Esophagus squamous epithelium (tissue), 5 donors: ENCODE measurements around the gene SMO. TPM values are rescaled to one million over a fixed set of nuclear protein-coding genes. Genes with fewer than 3 reads are reported as not detected.
"Not testable (repeated sequence)": the region's sequence is repeated elsewhere in the genome, so short reads cannot be mapped to it uniquely, and the experiment has no call there.

Experiments
- DNase-seq: peaks from one replicate; lab custom pipeline; 2025; lab: John Stamatoyannopoulos, UW
- H3K27ac ChIP-seq, 4 donors: fragments of 200-600 bp; sonication (generic); one replicate each; pipeline ENCODE4 v1.5.1; 2016 to 2019; ENCODE audit warnings: mild to moderate bottlenecking in 1 of 4
- H3K27me3 ChIP-seq, 4 donors: fragments of 200-600 bp; sonication (generic); 1 replicate in 3 of 4; 2 replicates in 1 of 4; pipeline versions ENCODE4 v1.5.1 to v1.6.0; 2017 to 2021; ENCODE audit warnings: antibody characterized with exemption in 1 of 4
- H3K36me3 ChIP-seq, 3 donors: fragments of 200-600 bp; sonication (generic); one replicate each; pipeline ENCODE4 v1.5.1; 2016 to 2019
- H3K4me1 ChIP-seq, 3 donors: fragments of 200-600 bp; sonication (generic); one replicate each; pipeline ENCODE4 v1.5.1; 2017 to 2019
- H3K4me3 ChIP-seq, 4 donors: fragments of 200-600 bp; sonication (generic); 1 replicate in 3 of 4; 2 replicates in 1 of 4; pipeline ENCODE4 v1.5.1; 2016 to 2019; ENCODE audit warnings: mild to moderate bottlenecking in 2 of 4, moderate library complexity in 1 of 4
- H3K9me3 ChIP-seq, 3 donors: fragments of 200-600 bp; sonication (generic); one replicate each; pipeline ENCODE4 v1.5.1; 2016 to 2019
- POLR2A ChIP-seq, 4 donors: fragments of 450-650 bp; IDR thresholded peaks; one replicate each; pipeline ENCODE4 v1.6.1; 2017; ENCODE audit warnings: antibody characterized with exemption in 4 of 4, mild to moderate bottlenecking in 4 of 4, moderate library complexity in 3 of 4
- WGBS, 2 donors: methylation state at CpG; one replicate each; pipeline ENCODE4 v1.1.5; 2018; 5-methylcytosine and 5-hydroxymethylcytosine counted together
- intact Hi-C: fragments of 100-400 bp; cut with DNase I; formaldehyde crosslinking; loops from one replicate; pipeline ENCODE4 v1.15.0; 2022
- total RNA-seq, 4 donors: library from RNA; depleted of rRNA; stranded (reverse); fragments of >200 nt; gene quantifications; one replicate each; pipeline ENCODE4 v1.1.0, GENCODE V29; 2016
- TF ChIP-seq, protein P1 (sequence below), 6 experiments: fragments of 450-650 bp in 4 of 6; fragments of 200-600 bp in 2 of 6; sonication (generic) in 2 of 6; IDR thresholded peaks; one replicate each; pipeline ENCODE4 v1.5.1; 2016 to 2019; ENCODE audit warnings: antibody characterized with exemption in 6 of 6, mild to moderate bottlenecking in 4 of 6, moderate library complexity in 4 of 6
- donor health status: DM: yes; HTN: yes; CAD: no.

SMO gene
- total RNA-seq, 4 donors from 2014 or later, result 9.2 to 18.4 (median 10.4) TPM

DNA sequence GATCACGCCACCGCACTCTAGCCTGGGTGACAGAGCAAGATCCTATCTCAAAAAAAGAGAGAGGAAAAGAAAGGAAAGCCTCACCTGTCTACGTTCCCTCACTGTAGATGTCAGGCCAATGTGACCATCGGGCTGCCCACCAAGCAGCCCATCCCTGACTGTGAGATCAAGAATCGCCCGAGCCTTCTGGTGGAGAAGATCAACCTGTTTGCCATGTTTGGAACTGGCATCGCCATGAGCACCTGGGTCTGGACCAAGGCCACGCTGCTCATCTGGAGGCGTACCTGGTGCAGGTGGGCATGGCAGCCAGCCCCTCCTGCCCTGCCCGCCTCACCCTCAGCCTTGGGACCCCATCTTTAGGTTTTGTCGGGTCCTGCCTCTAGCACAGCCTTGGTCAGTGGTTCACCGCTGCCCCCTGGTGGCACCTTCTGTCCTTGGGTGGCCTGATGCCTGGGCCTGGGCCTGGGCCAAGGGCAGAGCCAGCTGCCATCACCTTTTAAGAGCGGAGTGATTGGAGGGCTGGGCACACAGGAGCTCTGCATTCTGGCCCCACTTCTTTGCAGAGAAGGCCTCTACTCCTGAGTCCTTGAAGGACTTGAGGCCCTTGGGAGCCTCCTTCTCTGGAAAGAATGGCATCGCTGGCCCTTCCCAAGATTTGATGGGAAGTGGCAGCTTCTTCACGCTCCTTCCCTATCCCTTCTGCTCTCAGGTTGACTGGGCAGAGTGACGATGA lies 22.0 kb downstream of the SMO start:
- no peaks in the 10 kb centered on the region for H3K9me3 ChIP-seq
- H3K27ac ChIP-seq, result no peak overlapping the region
- H3K4me1 ChIP-seq, result peaks cover 0 to 7% (median 0%) of the 10 kb centered on the region in 3 donors
- H3K27me3 ChIP-seq, result no peaks in the 10 kb centered on the region
- TF ChIP-seq, protein P1, sequence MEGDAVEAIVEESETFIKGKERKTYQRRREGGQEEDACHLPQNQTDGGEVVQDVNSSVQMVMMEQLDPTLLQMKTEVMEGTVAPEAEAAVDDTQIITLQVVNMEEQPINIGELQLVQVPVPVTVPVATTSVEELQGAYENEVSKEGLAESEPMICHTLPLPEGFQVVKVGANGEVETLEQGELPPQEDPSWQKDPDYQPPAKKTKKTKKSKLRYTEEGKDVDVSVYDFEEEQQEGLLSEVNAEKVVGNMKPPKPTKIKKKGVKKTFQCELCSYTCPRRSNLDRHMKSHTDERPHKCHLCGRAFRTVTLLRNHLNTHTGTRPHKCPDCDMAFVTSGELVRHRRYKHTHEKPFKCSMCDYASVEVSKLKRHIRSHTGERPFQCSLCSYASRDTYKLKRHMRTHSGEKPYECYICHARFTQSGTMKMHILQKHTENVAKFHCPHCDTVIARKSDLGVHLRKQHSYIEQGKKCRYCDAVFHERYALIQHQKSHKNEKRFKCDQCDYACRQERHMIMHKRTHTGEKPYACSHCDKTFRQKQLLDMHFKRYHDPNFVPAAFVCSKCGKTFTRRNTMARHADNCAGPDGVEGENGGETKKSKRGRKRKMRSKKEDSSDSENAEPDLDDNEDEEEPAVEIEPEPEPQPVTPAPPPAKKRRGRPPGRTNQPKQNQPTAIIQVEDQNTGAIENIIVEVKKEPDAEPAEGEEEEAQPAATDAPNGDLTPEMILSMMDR (IDR thresholded peaks at IDR 0.05), result peak; percentile 78 to 93 (median 85)
- TF ChIP-seq POLR2A (IDR thresholded peaks at IDR 0.05), result no peak
- no peak overlapping the region for H3K4me3 ChIP-seq
- 54 to 59% methylated on average over 12 to 14 of the region's 16 CpGs for WGBS, 2 donors
- intact Hi-C loops, result loop anchor here (5.0 to 10.0 kb wide), 2 partner anchors 48 to 274 kb away; no protein-coding TSS in a partner anchor
- peaks cover 0 to 68% (median 0%) of the 10 kb centered on the region in 3 donors for H3K36me3 ChIP-seq
- no peak for DNase-seq

DNA sequence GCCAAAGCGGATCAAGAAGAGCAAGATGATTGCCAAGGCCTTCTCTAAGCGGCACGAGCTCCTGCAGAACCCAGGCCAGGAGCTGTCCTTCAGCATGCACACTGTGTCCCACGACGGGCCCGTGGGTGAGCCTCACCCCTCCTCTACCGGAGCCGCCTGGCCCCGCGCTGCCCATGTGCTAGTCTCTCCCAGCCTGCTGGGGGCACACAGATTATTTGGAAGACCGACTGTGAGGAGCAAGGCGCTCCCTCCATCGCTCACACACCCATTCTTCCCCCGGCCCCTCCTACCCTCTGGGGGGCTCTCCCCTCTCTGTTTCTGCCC lies 22.5 kb downstream of the SMO start:
- TF ChIP-seq POLR2A (IDR thresholded peaks at IDR 0.05), result no peak
- TF ChIP-seq, protein P1 (IDR thresholded peaks at IDR 0.05), result no peak
- WGBS, 2 donors, result 82% methylated on average over 11 of the region's 14 CpGs; no CpG with 5 or more reads in 1 of the 2 donors
- intact Hi-C loops, result loop anchor here (5.0 to 10.0 kb wide), 2 partner anchors 49 to 274 kb away; no protein-coding TSS in a partner anchor
- Histone ChIP-seq H3K9me3 (no peaks in the 10 kb centered on the region), H3K36me3 (peaks cover 0 to 63% (median 0%) of the 10 kb centered on the region in 3 donors), H3K27ac (no peak overlapping the region), H3K27me3 (no peaks in the 10 kb centered on the region), H3K4me3 (no peak overlapping the region), H3K4me1 (peaks cover 0 to 7% (median 0%) of the 10 kb centered on the region in 3 donors)
- no peak for DNase-seq

DNA sequence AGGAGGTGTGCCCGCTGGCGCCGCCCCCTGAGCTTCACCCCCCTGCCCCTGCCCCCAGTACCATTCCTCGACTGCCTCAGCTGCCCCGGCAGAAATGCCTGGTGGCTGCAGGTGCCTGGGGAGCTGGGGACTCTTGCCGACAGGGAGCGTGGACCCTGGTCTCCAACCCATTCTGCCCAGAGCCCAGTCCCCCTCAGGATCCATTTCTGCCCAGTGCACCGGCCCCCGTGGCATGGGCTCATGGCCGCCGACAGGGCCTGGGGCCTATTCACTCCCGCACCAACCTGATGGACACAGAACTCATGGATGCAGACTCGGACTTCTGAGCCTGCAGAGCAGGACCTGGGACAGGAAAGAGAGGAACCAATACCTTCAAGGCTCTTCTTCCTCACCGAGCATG lies 23.7 kb downstream of the SMO start:
- no peaks in the 10 kb centered on the region for H3K27me3 ChIP-seq
- H3K36me3 ChIP-seq, result peaks cover 0 to 51% (median 0%) of the 10 kb centered on the region in 3 donors
- H3K9me3 ChIP-seq, result no peaks in the 10 kb centered on the region
- H3K27ac ChIP-seq, result no peak overlapping the region
- TF ChIP-seq POLR2A (IDR thresholded peaks at IDR 0.05), result no peak
- TF ChIP-seq, protein P1 (IDR thresholded peaks at IDR 0.05), result no peak
- no peak overlapping the region for H3K4me3 ChIP-seq
- WGBS, 2 donors, result 83% methylated on average over 1 of the region's 14 CpGs; no CpG with 5 or more reads in 1 of the 2 donors
- intact Hi-C loops, result loop anchor here (5.0 to 10.0 kb wide), 2 partner anchors 50 to 273 kb away; no protein-coding TSS in a partner anchor
- no peak for DNase-seq
- peaks cover 0 to 7% (median 0%) of the 10 kb centered on the region in 3 donors for H3K4me1 ChIP-seq

DNA sequence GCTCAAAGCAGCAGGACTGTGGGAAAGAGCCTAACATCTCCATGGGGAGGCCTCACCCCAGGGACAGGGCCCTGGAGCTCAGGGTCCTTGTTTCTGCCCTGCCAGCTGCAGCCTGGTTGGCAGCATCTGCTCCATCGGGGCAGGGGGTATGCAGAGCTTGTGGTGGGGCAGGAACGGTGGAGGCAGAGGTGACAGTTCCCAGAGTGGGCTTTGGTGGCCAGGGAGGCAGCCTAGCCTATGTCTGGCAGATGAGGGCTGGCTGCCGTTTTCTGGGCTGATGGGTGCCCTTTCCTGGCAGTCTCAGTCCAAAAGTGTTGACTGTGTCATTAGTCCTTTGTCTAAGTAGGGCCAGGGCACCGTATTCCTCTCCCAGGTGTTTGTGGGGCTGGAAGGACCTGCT lies 24.2 kb downstream of the SMO start:
- DNase-seq, result no peak
- Histone ChIP-seq H3K27ac (no peak overlapping the region), H3K27me3 (no peaks in the 10 kb centered on the region), H3K9me3 (no peaks in the 10 kb centered on the region), H3K4me3 (no peak overlapping the region), H3K4me1 (peaks cover 0 to 7% (median 0%) of the 10 kb centered on the region in 3 donors), H3K36me3 (peaks cover 0 to 46% (median 0%) of the 10 kb centered on the region in 3 donors)
- no peak for TF ChIP-seq POLR2A (IDR thresholded peaks at IDR 0.05)
- TF ChIP-seq, protein P1 (IDR thresholded peaks at IDR 0.05), result no peak
- 45 to 67% methylated on average over 3 to 4 of the region's 4 CpGs for WGBS, 2 donors
- intact Hi-C loops, result loop anchor here (5.0 to 10.0 kb wide), 2 partner anchors 50 to 272 kb away; no protein-coding TSS in a partner anchor

DNA sequence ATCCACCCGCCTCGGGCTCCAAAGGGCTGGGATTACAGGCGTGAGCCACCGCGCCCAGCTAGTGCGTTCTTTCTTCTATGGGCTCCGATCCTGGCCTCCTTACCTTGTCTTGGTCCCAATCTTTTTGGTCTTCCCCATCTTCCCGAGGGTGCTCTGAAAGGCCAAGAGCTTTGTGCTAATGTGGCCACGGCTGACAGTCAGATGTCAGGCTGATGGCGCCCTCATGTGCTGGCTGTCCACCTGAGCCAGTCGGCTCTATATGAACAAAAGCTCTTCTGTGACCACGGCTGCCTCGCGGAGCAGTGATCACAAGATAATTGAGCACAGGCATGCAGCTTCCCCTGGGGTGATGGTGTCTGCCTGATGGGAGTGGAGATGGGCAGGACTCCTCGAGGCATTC lies 25.4 kb downstream of the SMO start:
- no peak overlapping the region for H3K27ac ChIP-seq
- peaks cover 0 to 8% (median 0%) of the 10 kb centered on the region in 4 donors for H3K27me3 ChIP-seq
- 74 to 89% methylated on average over 6 to 9 of the region's 15 CpGs for WGBS, 2 donors
- intact Hi-C loops, result loop anchor here (5.0 to 10.0 kb wide), 2 partner anchors 52 to 271 kb away; no protein-coding TSS in a partner anchor
- peaks cover 0 to 14% (median 0%) of the 10 kb centered on the region in 3 donors for H3K4me1 ChIP-seq
- H3K4me3 ChIP-seq, result no peak overlapping the region
- peaks cover 0 to 37% (median 0%) of the 10 kb centered on the region in 3 donors for H3K36me3 ChIP-seq
- H3K9me3 ChIP-seq, result no peaks in the 10 kb centered on the region
- DNase-seq, result no peak
- no peak for TF ChIP-seq POLR2A (IDR thresholded peaks at IDR 0.05)
- TF ChIP-seq, protein P1 (IDR thresholded peaks at IDR 0.05), result peak in 2 of 6 experiments; percentile 4 to 23

DNA sequence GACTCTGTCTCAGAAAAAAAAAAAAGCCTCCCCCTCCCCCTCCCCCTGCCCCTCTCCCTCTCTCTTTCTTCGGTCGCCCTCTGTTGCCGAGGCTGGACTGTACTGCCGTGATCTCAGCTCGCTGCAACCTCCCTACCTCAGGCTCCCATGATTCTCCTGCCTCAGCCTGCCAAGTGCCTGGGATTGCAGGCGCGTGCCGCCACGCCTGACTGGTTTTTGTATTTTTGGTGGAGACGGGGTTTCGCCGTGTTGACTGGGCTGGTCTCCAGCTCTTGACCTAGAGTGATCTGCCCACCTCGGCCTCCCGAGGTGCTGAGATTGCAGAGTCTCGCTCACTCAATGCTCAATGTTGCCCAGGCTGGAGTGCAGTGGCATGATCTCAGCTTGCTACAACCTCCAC lies 27.3 kb downstream of the SMO start:
- H3K4me3 ChIP-seq, DNase-seq, H3K27me3 ChIP-seq, H3K27ac ChIP-seq, H3K4me1 ChIP-seq, H3K9me3 ChIP-seq: not testable (repeated sequence)
- WGBS, 2 donors, result 94% methylated on average over 10 of the region's 15 CpGs; no CpG with 5 or more reads in 1 of the 2 donors
- intact Hi-C loops, result loop anchor here (5.0 to 10.0 kb wide), 2 partner anchors 57 to 269 kb away; no protein-coding TSS in a partner anchor
- H3K36me3 ChIP-seq, result peaks cover 0 to 25% (median 0%) of the 10 kb centered on the region in 3 donors

DNA sequence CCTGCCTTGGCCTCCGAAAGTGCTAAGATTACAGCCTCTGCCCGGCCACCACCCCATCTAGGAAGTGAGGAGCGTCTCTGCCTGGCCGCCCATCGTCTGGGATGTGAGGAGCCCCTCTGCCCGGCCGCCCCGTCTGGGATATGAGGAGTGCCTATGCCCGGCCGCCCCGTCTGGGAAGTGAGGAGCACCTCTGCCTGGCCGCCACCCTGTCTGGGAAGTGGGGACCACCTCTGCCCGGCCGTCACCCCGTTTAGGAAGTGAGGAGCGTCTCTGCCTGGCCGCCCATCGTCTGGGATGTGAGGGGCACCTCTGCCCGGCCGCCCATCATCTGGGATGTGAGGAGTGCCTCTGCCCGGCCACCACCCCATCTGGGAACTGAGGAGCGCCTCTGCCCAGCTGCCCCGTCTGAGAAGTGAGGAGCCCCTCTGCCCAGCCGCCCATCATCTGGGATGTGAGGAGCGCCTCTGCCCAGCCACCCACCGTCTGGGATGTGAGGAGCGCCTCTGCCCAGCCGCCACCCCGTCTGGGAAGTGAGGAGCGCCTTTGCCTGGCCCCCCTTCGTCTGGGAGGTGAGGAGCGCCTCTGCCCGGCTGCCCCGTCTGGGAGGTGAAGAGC lies 27.8 kb downstream of the SMO start:
- not testable (repeated sequence) for H3K4me3 ChIP-seq, H3K9me3 ChIP-seq, DNase-seq, H3K4me1 ChIP-seq, H3K27me3 ChIP-seq, H3K27ac ChIP-seq
- H3K36me3 ChIP-seq, result peaks cover 0 to 20% (median 0%) of the 10 kb centered on the region in 3 donors
- WGBS, 2 donors, result no CpG with 5 or more reads among the region's 34 CpGs
- intact Hi-C loops, result loop anchor here (5.0 to 10.0 kb wide), 2 partner anchors 56 to 269 kb away; no protein-coding TSS in a partner anchor
